Measurements from ENCODE around the gene ASCC3. TPM values are rescaled to one million over a fixed set of nuclear protein-coding genes. Genes with fewer than 3 reads are reported as not detected.

ASCC3 gene
- total RNA-seq, 5 donors from 2014 or later (not counting 1 experiment from before 2014, with no cell fraction given) = 39.2 to 49.6 (median 44.2) TPM

GRCh38 chr6:100700009-100700408 is 181.1 kb downstream of the ASCC3 start:
- no peak overlapping the region for H3K4me3 ChIP-seq (ENCODE audit: control insufficient read depth in 1 of 2, extremely low read depth in 1 of 2, low read length in 1 of 2)
- ChIA-PET CTCF (no interaction called here), POLR2A (no interaction called here)
- H3K4me1 ChIP-seq (ENCODE audit: control insufficient read depth in 1 of 2, extremely low read depth in 1 of 2, insufficient read depth in 2 of 2, low read length in 2 of 2) = no peaks in the 10 kb centered on the region
- peaks cover 0 to 9% of the 10 kb centered on the region in 2 donors for H3K36me3 ChIP-seq (ENCODE audit: control insufficient read depth in 2 of 2, extremely low read depth in 1 of 2, insufficient read depth in 1 of 2, low read length in 1 of 2)
- DNase-seq = no peak
- Mint-ChIP-seq H3K27ac (no peak overlapping the region), H3K4me3 (no peak overlapping the region), H3K27me3 (no peaks in the 10 kb centered on the region), H3K36me3 (peaks cover 51% of the 10 kb centered on the region), H3K9me3 (peaks cover 8 to 21% (median 21%) of the 10 kb centered on the region in 3 donors), H3K4me1 (no peaks in the 10 kb centered on the region)
- no peaks in the 10 kb centered on the region for H3K27me3 ChIP-seq (replicated peaks in 1 of 2; ENCODE audit: control insufficient read depth in 2 of 2, extremely low read depth in 1 of 2, insufficient read depth in 2 of 2, low read length in 1 of 2)
- no peak for ATAC-seq (replicated peaks in 1 of 4)
- no peak overlapping the region for H3K27ac ChIP-seq (ENCODE audit: low read length)
- 100% methylated on average over 2 of the region's 3 CpGs for whole genome bisulfite sequencing (ENCODE audit: insufficient coverage)
- no peaks in the 10 kb centered on the region for H3K9me3 ChIP-seq

DNA sequence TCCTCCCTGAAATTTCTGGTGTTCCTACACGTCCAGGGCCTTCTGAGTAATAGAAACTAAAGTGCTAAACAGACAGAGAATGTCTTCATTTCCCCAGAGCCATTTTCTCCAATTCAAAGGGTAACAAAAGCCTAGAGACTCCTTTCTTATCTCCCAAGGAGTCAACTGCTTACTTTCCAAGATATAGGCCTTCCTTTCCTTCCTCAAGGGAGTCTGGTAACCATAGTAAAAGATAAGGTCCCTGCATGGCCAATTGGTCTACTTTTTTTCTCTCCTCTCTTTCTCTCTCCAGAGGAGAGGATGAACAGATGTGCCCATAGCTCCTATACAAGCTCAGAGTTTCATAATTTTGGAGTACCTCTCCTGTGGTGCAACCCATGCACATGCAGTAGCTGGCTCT is 185.7 kb downstream of the ASCC3 start:
- no CpG with 5 or more reads among the region's 1 CpG for WGBS (ENCODE audit: insufficient coverage)
- no peaks in the 10 kb centered on the region for H3K27me3 ChIP-seq (replicated peaks in 1 of 2; ENCODE audit: control insufficient read depth in 2 of 2, extremely low read depth in 1 of 2, insufficient read depth in 2 of 2, low read length in 1 of 2)
- Mint-ChIP-seq H3K27ac (no peak overlapping the region), H3K9me3 (peaks cover 0 to 7% (median 6%) of the 10 kb centered on the region in 3 donors), H3K4me1 (no peaks in the 10 kb centered on the region), H3K36me3 (peaks cover 25% of the 10 kb centered on the region), H3K4me3 (no peak overlapping the region), H3K27me3 (no peaks in the 10 kb centered on the region)
- H3K4me1 ChIP-seq (ENCODE audit: control insufficient read depth in 1 of 2, extremely low read depth in 1 of 2, insufficient read depth in 2 of 2, low read length in 2 of 2) = no peaks in the 10 kb centered on the region
- H3K36me3 ChIP-seq (ENCODE audit: control insufficient read depth in 2 of 2, extremely low read depth in 1 of 2, insufficient read depth in 1 of 2, low read length in 1 of 2) = peaks cover 0 to 6% of the 10 kb centered on the region in 2 donors
- no peaks in the 10 kb centered on the region for H3K9me3 ChIP-seq
- no peak for ATAC-seq (replicated peaks in 1 of 4)
- H3K27ac ChIP-seq (ENCODE audit: low read length) = no peak overlapping the region
- no peak for DNase-seq
- CTCF ChIA-PET = no interaction called here
- POLR2A ChIA-PET = no interaction called here
- no peak overlapping the region for H3K4me3 ChIP-seq (ENCODE audit: control insufficient read depth in 1 of 2, extremely low read depth in 1 of 2, low read length in 1 of 2)

GRCh38 chr6:100693249-100693927 is 187.7 kb downstream of the ASCC3 start:
- Mint-ChIP-seq H3K9me3 (no peaks in the 10 kb centered on the region), H3K4me1 (no peaks in the 10 kb centered on the region), H3K36me3 (peaks cover 13% of the 10 kb centered on the region), H3K27ac (no peak overlapping the region), H3K27me3 (no peaks in the 10 kb centered on the region), H3K4me3 (no peak overlapping the region)
- H3K9me3 ChIP-seq = no peaks in the 10 kb centered on the region
- ChIA-PET POLR2A (interaction anchor here in 1 of 2 donors (0.6 kb wide), 1 partner anchor 124 kb away, joined by 3 read pairs; no protein-coding TSS in a partner anchor), CTCF (no interaction called here)
- no peaks in the 10 kb centered on the region for H3K27me3 ChIP-seq (replicated peaks in 1 of 2; ENCODE audit: control insufficient read depth in 2 of 2, extremely low read depth in 1 of 2, insufficient read depth in 2 of 2, low read length in 1 of 2)
- H3K4me1 ChIP-seq (ENCODE audit: control insufficient read depth in 1 of 2, extremely low read depth in 1 of 2, insufficient read depth in 2 of 2, low read length in 2 of 2) = no peaks in the 10 kb centered on the region
- H3K4me3 ChIP-seq (ENCODE audit: control insufficient read depth in 1 of 2, extremely low read depth in 1 of 2, low read length in 1 of 2) = no peak overlapping the region
- H3K36me3 ChIP-seq (ENCODE audit: control insufficient read depth in 2 of 2, extremely low read depth in 1 of 2, insufficient read depth in 1 of 2, low read length in 1 of 2) = no peaks in the 10 kb centered on the region
- DNase-seq (no peak), ATAC-seq (replicated peaks in 1 of 4) (no peak)
- no CpG with 5 or more reads among the region's 1 CpG for WGBS (ENCODE audit: insufficient coverage)
- no peak overlapping the region for H3K27ac ChIP-seq (ENCODE audit: low read length)

GRCh38 chr6:100691972-100692371 is 189.2 kb downstream of the ASCC3 start:
- Histone ChIP-seq H3K4me1 (ENCODE audit: control insufficient read depth in 1 of 2, extremely low read depth in 1 of 2, insufficient read depth in 2 of 2, low read length in 2 of 2) (no peaks in the 10 kb centered on the region), H3K9me3 (no peaks in the 10 kb centered on the region), H3K27ac (ENCODE audit: low read length) (no peak overlapping the region), H3K36me3 (ENCODE audit: control insufficient read depth in 2 of 2, extremely low read depth in 1 of 2, insufficient read depth in 1 of 2, low read length in 1 of 2) (no peaks in the 10 kb centered on the region), H3K4me3 (ENCODE audit: control insufficient read depth in 1 of 2, extremely low read depth in 1 of 2, low read length in 1 of 2) (no peak overlapping the region), H3K27me3 (replicated peaks in 1 of 2; ENCODE audit: control insufficient read depth in 2 of 2, extremely low read depth in 1 of 2, insufficient read depth in 2 of 2, low read length in 1 of 2) (no peaks in the 10 kb centered on the region)
- H3K36me3 Mint-ChIP-seq = peaks cover 14% of the 10 kb centered on the region
- no CpG with 5 or more reads among the region's 2 CpGs for WGBS (ENCODE audit: insufficient coverage)
- no peaks in the 10 kb centered on the region for H3K27me3 Mint-ChIP-seq
- H3K4me3 Mint-ChIP-seq = no peak overlapping the region
- DNase-seq (no peak), ATAC-seq (replicated peaks in 1 of 4) (no peak)
- POLR2A ChIA-PET = no interaction called here
- CTCF ChIA-PET = no interaction called here
- H3K9me3 Mint-ChIP-seq = no peaks in the 10 kb centered on the region
- no peaks in the 10 kb centered on the region for H3K4me1 Mint-ChIP-seq
- no peak overlapping the region for H3K27ac Mint-ChIP-seq

- Histone ChIP-seq H3K4me1 (ENCODE audit: control insufficient read depth in 1 of 2, extremely low read depth in 1 of 2, insufficient read depth in 2 of 2, low read length in 2 of 2) (no peaks in the 10 kb centered on the region), H3K27ac (ENCODE audit: low read length) (no peak overlapping the region), H3K4me3 (ENCODE audit: control insufficient read depth in 1 of 2, extremely low read depth in 1 of 2, low read length in 1 of 2) (no peak overlapping the region), H3K27me3 (replicated peaks in 1 of 2; ENCODE audit: control insufficient read depth in 2 of 2, extremely low read depth in 1 of 2, insufficient read depth in 2 of 2, low read length in 1 of 2) (no peaks in the 10 kb centered on the region), H3K36me3 (ENCODE audit: control insufficient read depth in 2 of 2, extremely low read depth in 1 of 2, insufficient read depth in 1 of 2, low read length in 1 of 2) (no peaks in the 10 kb centered on the region), H3K9me3 (no peaks in the 10 kb centered on the region)
- ATAC-seq (replicated peaks in 1 of 4) (no peak), DNase-seq (no peak)
- ChIA-PET POLR2A (no interaction called here), CTCF (no interaction called here)
- H3K4me1 Mint-ChIP-seq = no peaks in the 10 kb centered on the region
- H3K9me3 Mint-ChIP-seq = no peaks in the 10 kb centered on the region
- no peaks in the 10 kb centered on the region for H3K27me3 Mint-ChIP-seq
- H3K27ac Mint-ChIP-seq = no peak overlapping the region
- peaks cover 19% of the 10 kb centered on the region for H3K36me3 Mint-ChIP-seq
- no peak overlapping the region for H3K4me3 Mint-ChIP-seq
Observed at GRCh38 chr6:100686216-100686615, 194.9 kb downstream of the ASCC3 start.

GRCh38 chr6:100685747-100686146 is 195.4 kb downstream of the ASCC3 start:
- POLR2A ChIA-PET = no interaction called here
- H3K27ac ChIP-seq (ENCODE audit: low read length) = no peak overlapping the region
- 100% methylated on average over 2 of the region's 2 CpGs for WGBS (ENCODE audit: insufficient coverage)
- H3K4me3 ChIP-seq (ENCODE audit: control insufficient read depth in 1 of 2, extremely low read depth in 1 of 2, low read length in 1 of 2) = no peak overlapping the region
- Mint-ChIP-seq H3K27ac (no peak overlapping the region), H3K9me3 (no peaks in the 10 kb centered on the region), H3K36me3 (peaks cover 19% of the 10 kb centered on the region), H3K4me3 (no peak overlapping the region), H3K27me3 (no peaks in the 10 kb centered on the region), H3K4me1 (no peaks in the 10 kb centered on the region)
- H3K27me3 ChIP-seq (replicated peaks in 1 of 2; ENCODE audit: control insufficient read depth in 2 of 2, extremely low read depth in 1 of 2, insufficient read depth in 2 of 2, low read length in 1 of 2) = no peaks in the 10 kb centered on the region
- no peak for ATAC-seq (replicated peaks in 1 of 4)
- no peak for DNase-seq
- no peaks in the 10 kb centered on the region for H3K36me3 ChIP-seq (ENCODE audit: control insufficient read depth in 2 of 2, extremely low read depth in 1 of 2, insufficient read depth in 1 of 2, low read length in 1 of 2)
- H3K9me3 ChIP-seq = no peaks in the 10 kb centered on the region
- no peaks in the 10 kb centered on the region for H3K4me1 ChIP-seq (ENCODE audit: control insufficient read depth in 1 of 2, extremely low read depth in 1 of 2, insufficient read depth in 2 of 2, low read length in 2 of 2)
- CTCF ChIA-PET = no interaction called here

- WGBS (ENCODE audit: insufficient coverage) = no CpG with 5 or more reads among the region's 1 CpG
- Mint-ChIP-seq H3K27me3 (no peaks in the 10 kb centered on the region), H3K4me3 (no peak overlapping the region), H3K27ac (no peak overlapping the region), H3K36me3 (peaks cover 12% of the 10 kb centered on the region), H3K4me1 (no peaks in the 10 kb centered on the region), H3K9me3 (no peaks in the 10 kb centered on the region)
- Histone ChIP-seq H3K36me3 (ENCODE audit: control insufficient read depth in 2 of 2, extremely low read depth in 1 of 2, insufficient read depth in 1 of 2, low read length in 1 of 2) (no peaks in the 10 kb centered on the region), H3K27ac (ENCODE audit: low read length) (no peak overlapping the region), H3K4me3 (ENCODE audit: control insufficient read depth in 1 of 2, extremely low read depth in 1 of 2, low read length in 1 of 2) (no peak overlapping the region), H3K4me1 (ENCODE audit: control insufficient read depth in 1 of 2, extremely low read depth in 1 of 2, insufficient read depth in 2 of 2, low read length in 2 of 2) (no peaks in the 10 kb centered on the region), H3K27me3 (replicated peaks in 1 of 2; ENCODE audit: control insufficient read depth in 2 of 2, extremely low read depth in 1 of 2, insufficient read depth in 2 of 2, low read length in 1 of 2) (no peaks in the 10 kb centered on the region), H3K9me3 (no peaks in the 10 kb centered on the region)
- ChIA-PET CTCF (interaction anchor here in 1 of 2 donors (0.9 kb wide), 1 partner anchor 17 kb away, joined by 4 read pairs; no protein-coding TSS in a partner anchor), POLR2A (interaction anchor here in 1 of 2 donors (0.5 kb wide), 1 partner anchor 215 kb away, joined by 3 read pairs; no protein-coding TSS in a partner anchor)
- DNase-seq (no peak), ATAC-seq (replicated peaks in 1 of 4) (no peak)
Observed at GRCh38 chr6:100680163-100680562, 201.0 kb downstream of the ASCC3 start.
